ENCODE results near the gene FAN1. TPM values are rescaled to one million over a fixed set of nuclear protein-coding genes. Genes with fewer than 3 reads are reported as not detected.

The FAN1 gene
- total RNA-seq: 16.9 TPM

DNA sequence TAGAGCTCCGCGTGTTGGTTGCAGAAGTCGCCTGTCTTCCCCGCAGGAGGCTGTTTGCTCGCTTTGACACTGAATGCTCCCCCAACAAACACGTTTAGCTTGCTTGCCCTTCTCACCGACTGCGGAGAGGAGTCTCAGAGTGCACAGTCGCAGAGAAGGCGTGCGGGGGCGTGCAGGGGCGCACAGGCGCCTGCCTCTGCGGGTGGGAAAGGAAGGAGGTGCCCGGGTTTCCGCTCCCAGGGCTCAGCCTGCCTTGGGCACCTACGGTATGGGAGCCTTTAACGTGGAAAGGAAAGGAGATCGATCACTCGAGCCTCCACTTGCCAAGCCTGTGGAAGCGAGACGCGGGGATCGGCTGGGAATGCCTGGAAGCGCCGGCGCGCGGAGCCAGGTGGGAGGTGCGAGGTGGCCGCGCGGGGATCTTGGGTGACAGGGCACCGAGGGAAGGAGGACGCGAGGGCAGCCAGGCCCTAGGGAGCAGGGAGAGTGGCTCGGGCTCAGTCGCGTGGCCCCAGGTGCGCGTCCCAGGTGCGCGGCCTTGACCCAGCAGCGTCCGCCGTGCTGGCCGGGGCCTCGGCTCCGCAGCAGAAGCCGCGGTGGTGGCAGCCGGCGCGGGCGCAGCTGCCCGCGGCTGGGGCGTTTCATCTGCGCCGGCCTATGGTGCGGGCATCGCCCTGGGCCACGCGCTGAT lies at the start of gene FAN1:
FAN1 (plus strand) TSS at position 419 of the 691 bp plus-strand sequence. CDS start 749 bp downstream, outside the sequence.
- Histone ChIP-seq H3K36me3 (no peaks in the 10 kb centered on the region), H3K27ac (peak within 1 kb of the TSS; percentile 82), H3K4me1 (peaks cover 32% of the 10 kb centered on the region), H3K4me3 (peak within 1 kb of the TSS; percentile 67 to 75), H3K27me3 (no peaks in the 10 kb centered on the region), H3K9me3 (no peaks in the 10 kb centered on the region)
- DNase-seq (ENCODE audit: extremely low spot score in 2 of 2): peak in 1 of 2 donors; percentile 90
- intact Hi-C loops (cut with DNase I): no loop called here
- TF ChIP-seq POLR2AphosphoS5 (IDR thresholded peaks at IDR 0.05; ENCODE audit: insufficient read depth in 1 of 2, low read depth in 1 of 2) (peak; percentile 86 to 94), POLR2A (IDR thresholded peaks at IDR 0.05) (peak in 1 of 2 donors; percentile 55)
- TF ChIP-seq, protein P1, sequence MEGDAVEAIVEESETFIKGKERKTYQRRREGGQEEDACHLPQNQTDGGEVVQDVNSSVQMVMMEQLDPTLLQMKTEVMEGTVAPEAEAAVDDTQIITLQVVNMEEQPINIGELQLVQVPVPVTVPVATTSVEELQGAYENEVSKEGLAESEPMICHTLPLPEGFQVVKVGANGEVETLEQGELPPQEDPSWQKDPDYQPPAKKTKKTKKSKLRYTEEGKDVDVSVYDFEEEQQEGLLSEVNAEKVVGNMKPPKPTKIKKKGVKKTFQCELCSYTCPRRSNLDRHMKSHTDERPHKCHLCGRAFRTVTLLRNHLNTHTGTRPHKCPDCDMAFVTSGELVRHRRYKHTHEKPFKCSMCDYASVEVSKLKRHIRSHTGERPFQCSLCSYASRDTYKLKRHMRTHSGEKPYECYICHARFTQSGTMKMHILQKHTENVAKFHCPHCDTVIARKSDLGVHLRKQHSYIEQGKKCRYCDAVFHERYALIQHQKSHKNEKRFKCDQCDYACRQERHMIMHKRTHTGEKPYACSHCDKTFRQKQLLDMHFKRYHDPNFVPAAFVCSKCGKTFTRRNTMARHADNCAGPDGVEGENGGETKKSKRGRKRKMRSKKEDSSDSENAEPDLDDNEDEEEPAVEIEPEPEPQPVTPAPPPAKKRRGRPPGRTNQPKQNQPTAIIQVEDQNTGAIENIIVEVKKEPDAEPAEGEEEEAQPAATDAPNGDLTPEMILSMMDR (IDR thresholded peaks at IDR 0.05): no peak

DNA sequence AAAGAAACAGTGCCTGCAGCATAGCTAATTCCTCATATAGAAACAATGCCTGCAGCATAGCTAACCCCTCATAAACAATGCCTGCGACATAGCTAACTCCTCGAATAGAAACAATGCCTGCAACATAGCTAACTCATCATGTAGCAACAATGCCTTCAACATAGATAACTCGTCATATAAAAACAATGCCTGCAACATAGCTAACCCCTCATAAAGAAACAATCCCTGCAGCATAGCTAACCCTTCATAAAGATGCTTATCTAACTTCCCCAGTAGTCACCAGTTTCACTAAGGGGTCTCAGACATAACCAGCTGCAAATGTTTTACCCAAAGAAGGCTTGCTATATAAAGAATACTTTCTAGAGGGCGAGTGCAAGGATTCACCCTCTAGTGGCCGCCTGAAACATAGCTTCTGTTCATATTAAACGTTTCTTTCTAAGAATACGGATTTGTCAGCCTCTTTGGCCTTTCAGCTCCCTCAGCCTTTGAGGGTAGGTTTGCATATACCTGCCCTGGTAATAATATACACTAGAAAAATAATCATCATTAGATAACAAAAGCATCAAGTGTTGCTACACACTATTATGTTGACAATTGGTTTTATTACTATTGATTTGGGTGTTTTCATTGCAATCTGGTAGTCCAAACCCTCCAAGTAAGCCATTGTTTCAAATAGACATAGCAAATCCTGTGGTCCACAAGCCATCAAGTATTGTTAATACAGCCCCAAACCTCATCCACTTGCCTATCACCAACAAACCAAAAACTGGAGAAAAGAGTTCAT lies 44.4 kb upstream of the FAN1 start:
- Histone ChIP-seq H3K36me3 (no peaks in the 10 kb centered on the region), H3K9me3 (no peaks in the 10 kb centered on the region), H3K27ac (no peak overlapping the region), H3K4me3 (no peak overlapping the region), H3K27me3 (no peaks in the 10 kb centered on the region), H3K4me1 (no peaks in the 10 kb centered on the region)
- no peak for TF ChIP-seq POLR2A (IDR thresholded peaks at IDR 0.05)
- no peak for TF ChIP-seq POLR2AphosphoS5 (IDR thresholded peaks at IDR 0.05; ENCODE audit: insufficient read depth in 1 of 2, low read depth in 1 of 2)
- TF ChIP-seq, protein P1 (IDR thresholded peaks at IDR 0.05): peak in 2 of 3 experiments; percentile 25 to 33
- no peak for DNase-seq (ENCODE audit: extremely low spot score in 2 of 2)
- intact Hi-C loops (cut with DNase I): no loop called here

DNA sequence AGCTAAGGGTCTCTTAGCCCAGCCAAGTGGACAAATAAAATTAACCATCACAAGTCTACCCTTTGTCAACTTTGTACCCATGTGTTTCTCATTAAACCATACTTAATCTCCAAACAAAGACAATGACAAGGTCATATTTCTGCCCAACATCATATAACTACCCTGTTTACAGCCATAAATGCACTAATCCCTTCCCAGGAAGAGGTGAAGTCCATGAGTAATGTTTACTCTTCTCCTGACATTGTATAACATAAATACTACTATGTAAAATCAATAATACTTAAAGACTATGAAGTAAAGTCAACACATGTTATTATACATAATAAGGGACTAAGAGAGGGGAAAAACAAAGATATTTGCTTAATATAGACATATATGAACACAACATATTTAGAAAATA lies 38.5 kb upstream of the FAN1 start:
- intact Hi-C loops (cut with DNase I): no loop called here
- Histone ChIP-seq H3K36me3 (no peaks in the 10 kb centered on the region), H3K27me3 (no peaks in the 10 kb centered on the region), H3K4me3 (no peak overlapping the region), H3K27ac (no peak overlapping the region), H3K9me3 (no peaks in the 10 kb centered on the region), H3K4me1 (no peaks in the 10 kb centered on the region)
- TF ChIP-seq POLR2AphosphoS5 (IDR thresholded peaks at IDR 0.05; ENCODE audit: insufficient read depth in 1 of 2, low read depth in 1 of 2) (no peak), POLR2A (IDR thresholded peaks at IDR 0.05) (no peak)
- TF ChIP-seq, protein P1 (IDR thresholded peaks at IDR 0.05): no peak
- DNase-seq (ENCODE audit: extremely low spot score in 2 of 2): no peak

DNA sequence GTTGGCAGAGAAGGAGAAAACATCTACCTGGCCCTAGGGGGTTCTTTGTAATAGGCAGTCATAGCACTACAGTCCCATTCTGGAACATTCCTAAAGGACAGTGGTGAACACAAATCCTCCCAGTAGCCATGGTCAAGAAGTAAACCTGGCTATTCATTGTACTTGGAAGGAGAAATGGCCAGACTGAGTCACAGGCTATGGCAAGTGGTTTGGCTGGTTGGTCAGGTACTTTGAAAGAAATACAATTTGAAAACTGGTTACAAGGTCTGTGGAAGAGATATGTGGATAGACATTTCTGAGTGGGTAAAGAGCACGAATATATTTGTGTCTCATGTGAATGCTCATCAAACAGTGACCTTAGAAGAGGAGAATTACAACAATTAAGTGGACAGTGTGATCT lies 33.0 kb upstream of the FAN1 start:
- Histone ChIP-seq H3K27ac (no peak overlapping the region), H3K4me1 (no peaks in the 10 kb centered on the region), H3K27me3 (no peaks in the 10 kb centered on the region), H3K4me3 (no peak overlapping the region), H3K9me3 (no peaks in the 10 kb centered on the region), H3K36me3 (no peaks in the 10 kb centered on the region)
- intact Hi-C loops (cut with DNase I): no loop called here
- no peak for TF ChIP-seq POLR2AphosphoS5 (IDR thresholded peaks at IDR 0.05; ENCODE audit: insufficient read depth in 1 of 2, low read depth in 1 of 2)
- no peak for TF ChIP-seq POLR2A (IDR thresholded peaks at IDR 0.05)
- TF ChIP-seq, protein P1 (IDR thresholded peaks at IDR 0.05): no peak
- DNase-seq (ENCODE audit: extremely low spot score in 2 of 2): no peak

Measured in vagina (tissue), 2 donors.